ENCODE results near the gene SGSM2.

SGSM2 gene

DNA sequence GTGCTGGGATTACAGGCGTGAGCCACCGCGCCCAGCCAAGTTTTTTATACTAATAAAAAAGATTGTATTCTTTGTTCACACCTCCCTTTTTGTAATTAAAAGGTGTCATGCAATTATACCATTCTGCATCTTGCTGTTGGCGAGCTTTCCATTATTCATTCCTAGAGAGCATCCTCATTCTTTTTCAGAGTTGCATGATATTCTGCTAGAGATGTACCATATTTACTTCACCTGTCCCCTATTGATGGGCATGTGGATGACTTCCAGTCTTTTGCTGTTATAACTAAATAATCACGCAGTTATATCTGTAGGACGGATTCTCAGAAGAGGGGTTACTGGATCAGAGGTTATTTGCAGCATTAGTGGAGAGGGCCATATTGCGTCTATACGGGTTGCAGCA is 17.0 kb downstream of the SGSM2 start:
- TF ChIP-seq, protein P1, sequence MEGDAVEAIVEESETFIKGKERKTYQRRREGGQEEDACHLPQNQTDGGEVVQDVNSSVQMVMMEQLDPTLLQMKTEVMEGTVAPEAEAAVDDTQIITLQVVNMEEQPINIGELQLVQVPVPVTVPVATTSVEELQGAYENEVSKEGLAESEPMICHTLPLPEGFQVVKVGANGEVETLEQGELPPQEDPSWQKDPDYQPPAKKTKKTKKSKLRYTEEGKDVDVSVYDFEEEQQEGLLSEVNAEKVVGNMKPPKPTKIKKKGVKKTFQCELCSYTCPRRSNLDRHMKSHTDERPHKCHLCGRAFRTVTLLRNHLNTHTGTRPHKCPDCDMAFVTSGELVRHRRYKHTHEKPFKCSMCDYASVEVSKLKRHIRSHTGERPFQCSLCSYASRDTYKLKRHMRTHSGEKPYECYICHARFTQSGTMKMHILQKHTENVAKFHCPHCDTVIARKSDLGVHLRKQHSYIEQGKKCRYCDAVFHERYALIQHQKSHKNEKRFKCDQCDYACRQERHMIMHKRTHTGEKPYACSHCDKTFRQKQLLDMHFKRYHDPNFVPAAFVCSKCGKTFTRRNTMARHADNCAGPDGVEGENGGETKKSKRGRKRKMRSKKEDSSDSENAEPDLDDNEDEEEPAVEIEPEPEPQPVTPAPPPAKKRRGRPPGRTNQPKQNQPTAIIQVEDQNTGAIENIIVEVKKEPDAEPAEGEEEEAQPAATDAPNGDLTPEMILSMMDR (IDR thresholded peaks at IDR 0.05; ENCODE audit: low read depth, low read length) = no peak
- no peak for DNase-seq (ENCODE audit: extremely low read depth, low read depth)

DNA sequence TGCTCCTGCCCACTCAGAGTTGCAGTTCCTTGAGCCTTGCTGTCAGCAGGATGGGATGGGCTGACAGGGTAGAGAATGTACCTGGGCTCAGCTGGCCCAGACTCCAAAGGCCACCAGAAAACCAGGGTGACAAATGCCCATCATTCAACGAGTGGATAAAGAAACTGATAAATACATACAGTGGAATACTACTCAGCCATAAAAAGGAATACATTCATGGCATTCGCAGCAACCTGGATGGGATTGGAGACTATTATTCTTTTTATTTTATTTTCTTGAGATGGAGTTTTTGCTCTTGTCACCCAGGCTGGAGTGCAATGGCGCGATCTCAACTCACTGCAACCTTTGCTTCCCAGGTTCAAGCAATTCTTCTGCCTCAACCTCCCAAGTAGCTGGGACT is 19.9 kb downstream of the SGSM2 start:
- TF ChIP-seq, protein P1 (IDR thresholded peaks at IDR 0.05; ENCODE audit: low read depth, low read length) = no peak

DNA sequence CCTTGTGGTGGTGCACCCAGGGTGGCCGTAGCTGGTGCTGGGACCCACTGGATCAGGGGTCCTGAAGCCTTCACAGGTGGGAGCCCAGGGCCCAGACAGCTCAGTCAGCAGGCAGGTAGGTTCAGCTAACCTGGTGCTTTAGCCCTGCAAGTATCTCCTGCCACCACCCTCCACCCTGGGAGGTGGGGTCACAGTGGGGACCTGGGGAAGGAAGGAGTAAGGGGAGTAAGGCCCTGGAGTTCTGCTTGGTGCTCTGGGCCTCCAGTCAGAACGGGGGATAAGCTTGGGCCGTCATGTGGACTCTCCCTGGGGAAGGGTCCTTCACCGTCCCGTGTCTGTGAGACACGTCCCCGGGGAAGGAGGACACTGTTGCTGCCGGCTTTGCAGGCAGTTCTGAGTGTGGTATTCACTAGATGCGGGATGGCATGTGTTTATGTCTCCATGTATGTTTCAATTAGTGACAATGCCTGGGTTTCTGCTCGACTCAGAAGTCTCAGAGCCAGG is 20.7 kb downstream of the SGSM2 start:
- TF ChIP-seq, protein P1 (IDR thresholded peaks at IDR 0.05; ENCODE audit: low read depth, low read length) = no peak
- DNase-seq (ENCODE audit: extremely low read depth, low read depth) = no peak

More for the DNA sequence above, 19.9 kb downstream of the SGSM2 start:
- DNase-seq (ENCODE audit: extremely low read depth, low read depth) = no peak

DNA sequence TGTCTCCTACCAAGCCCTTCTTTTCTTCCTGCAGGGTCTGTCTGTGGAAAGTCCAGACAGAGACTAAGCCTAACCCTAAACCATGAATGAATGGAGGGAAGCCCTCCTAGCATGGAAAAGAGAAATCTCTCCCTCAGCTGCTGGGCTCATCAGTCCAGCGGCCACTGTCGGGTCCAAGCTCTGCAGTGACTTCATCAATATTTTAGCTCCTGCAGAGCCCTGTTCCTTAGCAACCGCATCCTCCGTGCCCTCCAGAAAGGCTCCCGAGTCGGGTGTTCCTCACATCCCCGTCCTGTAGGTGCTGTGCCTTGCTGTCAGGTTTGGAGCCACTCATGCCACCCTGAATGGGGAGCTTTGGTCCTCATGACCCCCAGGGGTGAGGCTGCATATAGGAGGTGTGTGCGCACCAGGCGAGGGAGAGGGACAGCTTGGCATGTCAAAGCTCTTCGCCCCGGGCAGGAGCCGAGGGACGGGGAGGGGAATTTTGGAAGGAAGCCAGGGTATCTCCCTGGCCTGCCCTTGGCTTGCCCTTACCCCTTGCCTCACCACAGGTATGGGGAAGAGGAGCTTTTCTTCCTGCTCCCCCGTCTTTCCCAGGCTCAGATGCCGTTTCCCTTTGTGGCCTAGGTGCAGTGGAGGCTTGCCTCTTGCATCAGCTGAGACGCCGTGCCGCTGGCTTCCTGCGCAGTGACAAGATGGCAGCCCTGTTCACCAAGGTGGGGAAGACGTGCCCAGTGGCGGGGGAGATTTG is 23.9 kb downstream of the SGSM2 start:
- DNase-seq (ENCODE audit: extremely low read depth, low read depth) = no peak
- TF ChIP-seq, protein P1 (IDR thresholded peaks at IDR 0.05; ENCODE audit: low read depth, low read length) = no peak

DNA sequence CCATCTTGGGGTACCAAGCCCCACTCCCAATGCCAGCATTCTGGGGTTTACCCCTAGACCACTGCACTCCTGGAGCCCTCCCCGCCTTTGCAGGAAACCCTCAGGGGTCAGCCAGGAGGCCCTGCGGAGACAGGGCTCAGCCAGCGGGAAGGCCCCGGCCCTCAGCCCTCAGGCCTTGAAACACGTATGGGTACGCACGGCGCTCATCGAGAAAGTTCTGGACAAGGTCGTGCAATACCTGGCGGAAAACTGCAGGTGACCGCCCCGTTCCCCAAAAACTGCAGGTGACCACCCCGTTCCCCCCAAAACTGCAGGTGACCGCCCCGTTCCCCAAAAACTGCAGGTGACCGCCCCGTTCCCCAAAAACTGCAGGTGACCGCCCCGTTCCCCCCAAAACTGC is 24.7 kb downstream of the SGSM2 start:
- TF ChIP-seq, protein P1 (IDR thresholded peaks at IDR 0.05; ENCODE audit: low read depth, low read length) = no peak
- DNase-seq (ENCODE audit: extremely low read depth, low read depth) = no peak

DNA sequence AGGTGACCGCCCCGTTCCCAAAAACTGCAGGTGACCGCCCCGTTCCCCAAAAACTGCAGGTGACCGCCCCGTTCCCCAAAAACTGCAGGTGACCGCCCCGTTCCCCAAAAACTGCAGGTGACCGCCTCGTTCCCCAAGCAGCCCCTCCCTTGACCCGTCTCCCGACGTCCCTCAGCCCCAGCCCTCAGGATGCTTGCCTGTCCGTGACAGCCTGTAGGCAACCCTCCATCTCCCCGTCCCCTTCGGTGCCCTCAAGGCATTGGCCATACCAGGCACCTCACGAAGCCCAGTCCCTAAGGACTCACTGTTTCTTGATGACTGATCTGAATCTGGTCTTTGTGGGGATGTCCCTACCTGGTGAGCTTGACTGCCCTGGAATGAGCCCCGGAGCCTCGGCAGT is 25.1 kb downstream of the SGSM2 start:
- TF ChIP-seq, protein P1 (IDR thresholded peaks at IDR 0.05; ENCODE audit: low read depth, low read length) = no peak
- DNase-seq (ENCODE audit: extremely low read depth, low read depth) = no peak

DNA sequence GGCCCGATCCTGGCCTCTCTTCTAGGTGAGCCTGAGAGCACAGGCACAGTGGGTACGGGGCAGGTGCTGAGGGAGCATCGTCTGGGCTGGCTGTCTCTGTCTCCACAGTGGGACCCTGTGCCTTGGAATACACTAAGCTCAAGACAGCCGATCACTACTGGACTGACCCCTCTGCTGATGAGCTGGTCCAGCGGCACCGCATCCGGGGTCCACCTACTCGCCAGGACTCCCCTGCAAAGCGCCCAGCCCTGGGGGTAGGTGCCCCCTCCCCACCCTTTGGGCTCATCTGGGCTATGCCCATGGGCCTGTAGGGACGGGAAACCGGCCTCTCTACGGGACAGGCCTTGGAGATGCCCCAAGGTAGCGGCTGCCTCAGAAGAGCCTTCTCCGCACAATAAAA is 25.6 kb downstream of the SGSM2 start:
- no peak for DNase-seq (ENCODE audit: extremely low read depth, low read depth)
- TF ChIP-seq, protein P1 (IDR thresholded peaks at IDR 0.05; ENCODE audit: low read depth, low read length) = no peak
